ENCODE results near the gene ABCC8.

Gene ABCC8

DNA sequence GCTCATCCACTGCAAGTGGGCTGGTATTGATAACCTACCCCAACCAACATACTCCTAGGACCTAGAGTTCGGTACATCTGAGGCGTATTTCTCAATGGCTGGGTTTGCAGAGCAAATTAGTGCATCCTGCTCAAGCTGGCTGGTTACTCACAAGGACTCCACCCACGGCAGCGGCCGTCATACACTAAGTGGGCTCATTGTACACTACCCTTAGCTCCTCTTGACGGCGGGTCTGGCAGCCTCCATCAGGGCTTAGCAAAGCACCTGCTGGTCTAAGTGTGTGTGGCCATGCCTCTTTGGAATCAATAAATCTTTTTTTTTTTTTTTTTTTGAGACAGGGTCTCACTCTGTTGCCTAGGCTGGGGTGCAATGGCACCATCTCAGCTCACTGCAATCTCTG, 68.0 kb downstream of the ABCC8 start:
- no peak for DNase-seq (ENCODE audit: low read depth)
- no peak overlapping the region for H3K4me3 ChIP-seq (ENCODE audit: low read length)
- TF ChIP-seq, protein P1, sequence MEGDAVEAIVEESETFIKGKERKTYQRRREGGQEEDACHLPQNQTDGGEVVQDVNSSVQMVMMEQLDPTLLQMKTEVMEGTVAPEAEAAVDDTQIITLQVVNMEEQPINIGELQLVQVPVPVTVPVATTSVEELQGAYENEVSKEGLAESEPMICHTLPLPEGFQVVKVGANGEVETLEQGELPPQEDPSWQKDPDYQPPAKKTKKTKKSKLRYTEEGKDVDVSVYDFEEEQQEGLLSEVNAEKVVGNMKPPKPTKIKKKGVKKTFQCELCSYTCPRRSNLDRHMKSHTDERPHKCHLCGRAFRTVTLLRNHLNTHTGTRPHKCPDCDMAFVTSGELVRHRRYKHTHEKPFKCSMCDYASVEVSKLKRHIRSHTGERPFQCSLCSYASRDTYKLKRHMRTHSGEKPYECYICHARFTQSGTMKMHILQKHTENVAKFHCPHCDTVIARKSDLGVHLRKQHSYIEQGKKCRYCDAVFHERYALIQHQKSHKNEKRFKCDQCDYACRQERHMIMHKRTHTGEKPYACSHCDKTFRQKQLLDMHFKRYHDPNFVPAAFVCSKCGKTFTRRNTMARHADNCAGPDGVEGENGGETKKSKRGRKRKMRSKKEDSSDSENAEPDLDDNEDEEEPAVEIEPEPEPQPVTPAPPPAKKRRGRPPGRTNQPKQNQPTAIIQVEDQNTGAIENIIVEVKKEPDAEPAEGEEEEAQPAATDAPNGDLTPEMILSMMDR (IDR thresholded peaks at IDR 0.05; ENCODE audit: insufficient read depth, low read depth, low read length, missing control alignments) = no peak

DNA sequence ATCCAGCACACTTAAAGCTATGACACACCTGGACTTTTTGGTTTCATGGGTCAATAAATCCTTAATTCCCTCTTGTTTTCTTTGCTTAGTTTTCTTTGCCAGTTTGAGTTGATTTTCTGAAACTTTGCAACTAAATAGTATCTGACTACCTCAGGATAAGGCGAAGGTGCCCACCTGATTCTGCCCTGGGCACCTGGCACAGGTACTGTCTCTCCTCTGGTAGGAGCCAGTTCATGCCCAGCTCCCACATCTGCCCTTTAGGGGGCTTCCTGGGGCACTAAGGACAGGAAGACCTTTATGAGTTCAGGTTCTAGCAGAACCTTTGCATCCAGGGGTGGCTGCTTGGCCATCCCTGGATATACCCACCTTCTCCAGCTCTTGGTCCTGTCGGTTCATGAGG, 68.6 kb downstream of the ABCC8 start:
- TF ChIP-seq, protein P1 (IDR thresholded peaks at IDR 0.05; ENCODE audit: insufficient read depth, low read depth, low read length, missing control alignments) = no peak
- no peak overlapping the region for H3K4me3 ChIP-seq (ENCODE audit: low read length)
- DNase-seq (ENCODE audit: low read depth) = no peak

- TF ChIP-seq, protein P1 (IDR thresholded peaks at IDR 0.05; ENCODE audit: insufficient read depth, low read depth, low read length, missing control alignments) = no peak
- H3K4me3 ChIP-seq (ENCODE audit: low read length) = no peak overlapping the region
- DNase-seq (ENCODE audit: low read depth) = no peak
These were observed 69.1 kb downstream of the ABCC8 start for GRCh38 chr11:17407575-17407974.

- TF ChIP-seq, protein P1 (IDR thresholded peaks at IDR 0.05; ENCODE audit: insufficient read depth, low read depth, low read length, missing control alignments) = no peak
- no peak for DNase-seq (ENCODE audit: low read depth)
- H3K4me3 ChIP-seq (ENCODE audit: low read length) = no peak overlapping the region
These were observed 69.9 kb downstream of the ABCC8 start for GRCh38 chr11:17406818-17407149.

- TF ChIP-seq, protein P1 (IDR thresholded peaks at IDR 0.05; ENCODE audit: insufficient read depth, low read depth, low read length, missing control alignments) = no peak
- H3K4me3 ChIP-seq (ENCODE audit: low read length) = no peak overlapping the region
- DNase-seq (ENCODE audit: low read depth) = no peak
These were observed 70.4 kb downstream of the ABCC8 start for GRCh38 chr11:17406082-17406817.

DNA sequence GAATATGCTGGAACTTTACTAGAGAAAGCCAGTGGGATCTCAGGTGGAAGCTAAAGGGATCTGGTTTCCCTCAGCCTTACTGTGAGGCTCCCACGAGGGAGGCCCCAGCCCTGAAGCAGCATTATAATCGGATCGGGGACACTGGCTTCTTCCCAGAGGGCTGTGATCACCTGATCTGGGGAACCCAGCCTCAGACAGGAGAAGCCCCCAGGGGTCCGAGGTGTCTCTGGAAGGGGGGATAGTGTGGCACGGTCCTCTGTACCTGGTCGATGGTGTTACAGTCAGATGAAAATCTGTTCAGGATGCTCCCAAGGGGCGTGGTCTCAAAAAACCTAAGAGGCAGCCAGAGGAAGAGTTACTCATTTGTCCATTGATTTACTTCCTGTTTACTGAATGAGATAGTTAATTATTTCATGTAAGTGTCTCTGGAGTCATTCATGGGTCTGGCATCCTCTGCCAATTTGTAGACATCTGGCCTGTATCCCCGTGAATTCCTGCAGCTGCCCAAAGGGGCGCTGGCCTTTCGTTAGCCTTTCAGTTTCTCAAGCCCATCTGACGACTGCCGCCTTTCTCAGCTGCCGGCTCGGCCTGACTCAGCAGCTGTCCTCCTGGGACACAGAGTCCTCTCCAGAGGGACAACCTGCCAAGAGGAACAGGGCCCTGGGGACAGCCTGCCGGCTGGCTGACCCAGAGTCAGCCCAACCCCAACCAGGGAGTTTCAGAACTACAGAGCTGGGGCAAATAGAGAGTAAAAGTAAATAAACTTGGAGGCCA, 71.2 kb downstream of the ABCC8 start:
- TF ChIP-seq, protein P1 (IDR thresholded peaks at IDR 0.05; ENCODE audit: insufficient read depth, low read depth, low read length, missing control alignments) = no peak
- H3K4me3 ChIP-seq (ENCODE audit: low read length) = no peak overlapping the region
- peak; percentile 23 for DNase-seq (ENCODE audit: low read depth)

Measured in epithelial cell of esophagus (primary cell).